HG03442 (cell line): ENCODE measurements around the gene PRUNE2.
A peak's percentile ranks its signal among the peaks of the same experiment; 100 is the strongest.

Experiments
- ATAC-seq: cut with Tn5 transposase; IDR thresholded peaks from one replicate; pipeline ENCODE4 v1.9.1; 2021; ENCODE audit warnings: mild to moderate bottlenecking, moderate library complexity; ENCODE audit not compliant: unreplicated experiment

The PRUNE2 gene

GRCh38 chr9:76902395-76902794 lies 3.5 kb downstream of the PRUNE2 start:
- no peak for ATAC-seq

DNA sequence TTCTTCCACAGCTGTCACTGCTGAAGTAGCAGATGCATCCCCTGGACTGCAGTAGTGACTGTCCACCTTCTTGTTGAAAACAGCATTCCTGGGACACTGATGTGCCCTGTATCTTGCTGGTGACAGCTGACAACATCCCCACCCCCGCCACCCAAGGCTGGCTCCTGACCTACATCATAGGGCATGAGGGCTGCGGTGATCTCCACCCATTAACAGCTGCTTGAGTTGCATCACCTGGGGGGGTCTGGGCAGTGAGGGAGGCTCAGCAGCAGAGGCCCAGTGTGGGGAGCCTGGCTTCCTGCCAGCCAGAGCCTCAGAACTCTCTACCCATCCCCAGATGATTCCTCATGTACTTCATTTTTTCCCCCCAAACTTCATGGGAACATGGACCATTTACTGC lies 4.1 kb downstream of the PRUNE2 start:
- no peak for ATAC-seq

DNA sequence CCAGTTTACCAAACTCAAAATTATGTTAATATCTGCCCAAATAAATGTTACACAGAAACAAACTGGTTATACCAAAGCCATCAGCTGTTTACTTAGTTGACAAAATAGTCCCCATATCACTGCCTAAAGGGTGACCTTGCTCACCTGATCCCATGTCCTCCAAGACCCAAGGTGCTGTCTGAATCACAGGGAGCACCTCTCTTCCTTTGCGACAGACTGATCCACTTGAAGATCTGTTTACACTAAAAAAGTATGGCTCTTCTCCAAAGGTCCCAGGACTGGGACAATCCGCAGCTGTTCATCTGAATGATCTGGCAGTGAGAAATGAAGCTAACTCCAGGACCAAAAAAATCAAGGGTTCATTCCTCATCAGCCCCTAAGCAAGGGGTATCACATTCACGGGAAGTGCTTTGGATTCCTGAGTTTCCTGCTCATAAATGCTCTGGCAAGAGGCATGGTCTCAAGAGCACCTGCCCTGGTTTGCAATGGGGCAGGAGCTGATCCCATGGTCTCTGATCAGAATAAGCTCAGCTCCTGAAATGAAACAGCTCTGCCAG lies 5.0 kb downstream of the PRUNE2 start:
- ATAC-seq, result no peak

DNA sequence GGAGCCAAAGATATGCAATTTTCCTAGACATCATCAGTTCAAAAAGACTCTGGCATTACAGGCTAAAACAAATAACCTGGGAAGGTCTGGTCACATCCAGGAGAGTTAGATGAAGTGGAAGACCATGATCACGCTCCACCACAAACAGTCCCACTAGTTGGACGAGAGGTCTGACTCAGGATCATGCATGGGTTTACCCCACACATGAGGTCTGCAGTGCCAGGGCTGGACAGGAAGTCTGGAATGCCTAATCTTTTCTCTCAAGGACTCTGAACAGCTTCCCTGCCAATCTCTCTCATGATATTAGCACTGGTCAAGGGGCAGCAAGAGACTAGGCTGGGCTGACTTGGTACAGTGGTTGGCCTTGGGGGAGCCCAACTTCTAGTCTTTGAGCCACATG lies 7.1 kb downstream of the PRUNE2 start:
- ATAC-seq, result no peak

- ATAC-seq, result no peak
These were observed 7.9 kb downstream of the PRUNE2 start for GRCh38 chr9:76897804-76898525.

- no peak for ATAC-seq
These were observed 9.9 kb downstream of the PRUNE2 start for GRCh38 chr9:76896035-76896434.

DNA sequence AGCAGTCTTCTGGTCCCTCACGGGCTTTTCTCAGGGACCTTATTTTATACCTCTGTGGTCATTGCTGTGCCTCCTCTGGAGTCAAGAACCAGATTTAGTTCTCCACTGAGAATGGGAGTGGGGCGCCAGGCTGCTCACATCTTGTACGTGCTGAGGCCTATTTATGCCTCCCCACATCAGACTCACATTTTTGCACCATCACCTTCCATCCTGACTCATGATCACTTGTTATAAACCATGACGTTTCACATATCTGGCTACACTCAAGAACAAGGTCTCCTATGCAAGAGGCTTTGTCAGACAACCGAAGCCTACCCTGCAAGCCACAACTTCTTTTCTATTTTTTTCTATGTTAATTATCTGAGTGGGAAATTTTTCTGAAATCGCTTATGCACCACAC lies 10.7 kb downstream of the PRUNE2 start:
- ATAC-seq, result no peak

DNA sequence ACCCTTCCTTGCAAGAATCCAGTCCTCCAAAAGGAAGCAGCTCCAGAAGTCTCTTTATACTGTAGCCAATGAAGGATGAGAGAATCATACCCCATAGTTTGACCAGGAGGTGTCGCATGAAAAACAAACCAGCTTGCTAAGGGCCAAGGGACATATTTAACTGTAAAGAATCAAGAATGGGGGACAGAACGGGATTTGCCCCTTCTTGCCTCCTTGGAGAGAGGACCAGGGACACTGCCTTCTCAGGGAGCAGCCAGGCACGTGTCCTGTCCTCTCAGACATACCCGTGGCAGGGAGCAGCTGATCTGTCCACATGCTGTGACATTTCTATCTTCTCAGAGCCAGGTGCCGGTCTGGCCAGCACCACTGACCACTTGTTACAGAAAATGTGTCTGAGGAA lies 11.7 kb downstream of the PRUNE2 start:
- ATAC-seq, result no peak

DNA sequence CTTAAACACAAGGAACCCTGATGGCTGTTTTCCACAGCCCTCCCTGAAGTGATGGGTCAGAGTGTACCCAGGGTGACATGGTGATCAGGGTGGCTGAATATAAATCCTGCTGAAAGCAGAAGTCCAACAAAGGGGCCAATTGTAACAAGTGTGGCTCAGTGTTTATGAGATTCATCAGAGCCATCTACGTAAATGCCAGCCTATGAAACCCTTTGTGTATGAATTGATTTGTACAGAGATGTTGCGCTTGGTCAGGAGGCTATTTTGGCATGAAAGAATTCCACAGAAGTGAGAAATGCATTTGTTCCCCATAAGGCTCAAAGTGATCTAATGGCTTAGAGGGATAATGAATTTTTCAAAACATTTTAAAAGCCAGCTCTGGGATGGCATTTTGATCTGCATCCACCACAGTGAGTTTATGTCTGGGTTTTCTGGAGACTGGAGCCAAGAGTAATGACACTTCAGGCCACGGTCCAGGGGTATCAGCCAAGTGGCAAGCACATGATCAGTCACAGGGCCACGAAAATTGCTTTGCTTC lies 12.4 kb downstream of the PRUNE2 start:
- no peak for ATAC-seq

DNA sequence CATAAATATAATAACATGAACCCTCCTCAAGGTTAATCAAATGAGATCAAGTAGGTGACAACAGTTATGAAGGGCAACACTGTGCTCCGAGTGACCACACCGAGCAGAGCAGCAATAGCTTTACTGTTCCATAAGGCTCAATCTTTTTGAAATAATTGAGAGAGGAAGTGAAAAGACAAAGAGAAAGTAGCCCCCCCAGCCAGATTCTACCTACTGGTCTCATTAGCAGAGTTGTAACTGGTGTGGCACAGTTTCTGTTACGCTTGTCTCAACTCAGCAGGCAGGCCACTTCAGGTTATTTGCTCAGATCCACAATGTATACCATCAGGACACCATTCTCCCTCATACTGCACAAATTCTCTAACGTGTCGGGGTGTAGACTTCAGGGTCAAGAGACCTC lies 14.0 kb downstream of the PRUNE2 start:
- peak; percentile 46 for ATAC-seq

DNA sequence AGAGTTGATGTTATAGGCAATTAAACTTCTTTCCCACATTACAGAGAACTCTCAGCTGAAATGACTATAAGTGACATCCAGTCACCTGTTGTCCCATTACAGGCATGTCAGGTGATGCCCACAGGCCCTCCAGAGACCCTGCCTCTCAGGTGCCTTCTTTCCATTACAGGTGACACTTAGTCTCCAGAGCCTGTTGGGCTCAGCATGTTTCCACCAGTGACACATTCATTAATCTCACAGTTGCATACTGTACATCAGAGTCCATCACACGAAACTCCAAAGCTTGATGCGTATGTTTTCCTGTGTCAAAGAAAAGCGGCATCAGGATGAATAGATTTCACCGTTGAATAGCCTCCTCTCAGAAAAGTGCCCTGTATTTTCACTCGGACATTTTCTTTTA lies 14.6 kb downstream of the PRUNE2 start:
- no peak for ATAC-seq

DNA sequence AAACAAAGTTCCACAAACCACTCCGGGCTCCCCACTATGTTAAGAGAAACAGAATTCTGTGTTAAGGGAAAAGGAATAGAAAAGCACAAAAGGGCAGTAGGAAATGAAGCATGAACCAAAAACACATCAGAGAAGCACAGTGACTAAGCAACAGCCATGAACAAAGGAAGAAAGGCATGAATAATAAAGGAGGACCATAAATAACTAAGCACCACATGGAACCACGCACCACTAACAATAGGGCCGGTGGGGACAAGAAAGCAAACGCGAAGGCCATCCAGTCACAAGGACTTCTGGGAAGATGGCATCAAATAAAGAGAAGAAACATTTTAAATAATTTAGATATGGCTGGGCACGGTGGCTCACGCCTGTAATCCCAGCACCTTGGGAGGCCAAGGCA lies 18.0 kb downstream of the PRUNE2 start:
- no peak for ATAC-seq

DNA sequence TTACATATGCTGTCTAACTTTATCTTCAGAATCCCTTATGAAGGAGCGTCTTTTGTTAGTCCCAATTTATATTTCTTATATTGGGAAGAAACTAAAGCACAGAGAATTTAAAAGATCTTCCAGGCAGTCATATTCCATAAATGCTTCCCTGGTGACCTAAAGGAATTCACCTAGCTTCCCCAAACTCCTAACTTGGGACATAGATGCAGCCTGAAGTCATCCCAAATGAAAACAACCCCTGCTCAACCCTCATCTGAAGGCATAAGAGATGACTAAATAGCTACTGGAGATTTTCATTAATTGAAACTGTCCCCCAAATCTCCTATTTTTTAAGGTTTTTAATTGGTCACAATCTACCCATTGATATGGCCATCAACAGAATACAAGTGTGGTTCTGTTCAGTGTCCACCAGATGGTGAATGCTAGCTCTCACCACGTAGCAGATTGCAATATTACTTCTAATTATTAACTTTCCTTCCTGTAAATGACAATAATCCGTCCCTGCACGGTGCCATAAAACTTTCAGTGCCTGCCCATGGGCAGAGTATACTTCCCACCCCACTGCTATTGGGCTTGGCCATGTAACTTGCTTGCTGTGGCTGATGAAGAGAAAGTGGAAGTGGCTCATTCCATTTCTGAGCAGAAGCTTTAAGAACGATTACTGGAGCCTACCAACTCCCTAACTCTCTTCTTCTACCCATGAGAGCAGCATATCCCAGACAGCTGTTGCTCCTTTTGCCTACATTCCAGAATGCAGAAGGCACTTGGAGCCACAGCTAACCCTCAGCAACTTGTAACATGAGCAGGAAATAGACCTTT lies 18.7 kb downstream of the PRUNE2 start:
- ATAC-seq, result peak; percentile 43

DNA sequence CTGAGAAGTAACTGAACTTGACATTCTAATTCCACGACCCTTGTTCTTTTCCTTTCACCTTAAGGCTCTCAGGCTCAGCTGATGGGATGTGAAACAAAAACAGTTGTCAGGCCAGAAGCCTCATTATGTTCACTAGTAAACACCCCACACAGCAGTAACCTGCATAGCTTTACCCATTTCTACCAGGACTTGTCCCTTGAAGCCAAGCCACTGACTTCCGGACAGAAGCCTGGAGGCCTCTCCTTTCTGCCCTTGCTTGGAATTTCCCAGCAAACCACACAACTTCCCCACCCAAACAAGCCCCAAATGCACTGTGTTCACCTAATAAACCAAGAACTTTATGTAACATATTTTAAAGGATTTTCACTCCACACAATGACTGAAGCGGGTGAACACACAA lies 19.6 kb downstream of the PRUNE2 start:
- ATAC-seq, result no peak

- ATAC-seq, result no peak
These were observed 21.1 kb downstream of the PRUNE2 start for GRCh38 chr9:76884823-76885222.

DNA sequence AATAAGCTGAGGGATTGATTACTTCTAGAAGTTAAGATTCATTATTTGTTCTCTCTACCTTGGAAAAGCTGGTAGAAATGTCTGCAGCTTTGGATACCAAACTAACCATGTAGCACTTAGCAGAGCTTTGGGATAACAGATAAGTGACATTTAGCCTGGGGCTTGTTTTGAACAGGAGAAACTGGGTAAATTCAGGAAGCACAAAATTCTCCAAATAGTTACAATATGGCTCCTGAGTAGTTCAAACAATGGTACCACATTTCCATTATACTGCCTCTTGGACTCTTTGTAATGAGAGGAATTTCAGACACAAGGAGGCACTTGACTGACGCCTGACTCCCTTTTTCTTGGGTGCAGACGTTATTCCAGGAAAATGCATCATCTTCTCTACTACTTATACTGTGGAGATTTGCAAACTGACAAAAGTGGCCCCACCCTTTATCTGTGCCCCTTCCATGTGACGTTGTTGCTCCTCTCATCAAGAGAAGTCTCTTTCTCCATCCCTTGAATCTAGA lies 22.5 kb downstream of the PRUNE2 start:
- ATAC-seq, result no peak

GRCh38 chr9:76882686-76883085 lies 23.2 kb downstream of the PRUNE2 start:
- peak; percentile 83 for ATAC-seq

DNA sequence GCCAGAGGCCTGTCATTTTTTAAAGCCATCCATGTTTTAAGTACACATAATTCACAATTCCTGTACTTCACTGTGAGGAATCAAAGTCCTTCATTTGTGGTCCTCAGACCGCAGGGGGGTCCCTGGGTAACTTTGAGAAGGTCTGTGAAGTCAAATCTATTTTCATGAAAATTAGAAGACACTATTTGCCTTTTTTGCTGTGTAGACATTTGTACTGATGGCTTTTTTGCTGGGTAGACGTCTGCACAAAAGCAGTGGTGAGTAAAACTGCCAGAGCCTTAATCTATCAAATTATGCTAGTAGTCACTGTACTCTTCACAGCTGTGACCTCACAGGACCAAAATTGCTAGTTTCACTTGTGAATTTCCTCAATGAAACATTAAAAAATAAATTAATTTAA lies 25.7 kb downstream of the PRUNE2 start:
- no peak for ATAC-seq

GRCh38 chr9:76878933-76879332 lies 27.0 kb downstream of the PRUNE2 start:
- ATAC-seq, result no peak

GRCh38 chr9:76877961-76878360 lies 28.0 kb downstream of the PRUNE2 start:
- no peak for ATAC-seq

GRCh38 chr9:76876098-76876497 lies 29.8 kb downstream of the PRUNE2 start:
- ATAC-seq, result no peak

- ATAC-seq, result no peak
These were observed 32.1 kb downstream of the PRUNE2 start for GRCh38 chr9:76873821-76874220.
